GM18507 (cell line): ENCODE results near the gene FHIT.

Experiments
- DNase-seq: peaks from one replicate; pipeline ENCODE4 v3.0.0; 2011; ENCODE audit warnings: low read depth; ENCODE audit not compliant: insufficient read length; ENCODE audit errors: extremely low spot score
- FAIRE-seq: peaks from 2 replicates; lab custom pipeline; 2011; peaks lifted over from hg19 to GRCh38; lab: Jason Lieb, UNC

Gene FHIT

GRCh38 chr3:60970850-60971249 is 280.4 kb downstream of the FHIT start:
- FAIRE-seq (no peak), DNase-seq (no peak)

- FAIRE-seq (no peak), DNase-seq (no peak)
Measured at GRCh38 chr3:60967141-60967540, 284.1 kb downstream of the FHIT start.

- no peak for FAIRE-seq
Measured at GRCh38 chr3:60957541-60957940, 293.7 kb downstream of the FHIT start.

GRCh38 chr3:60956729-60957128 is 294.5 kb downstream of the FHIT start:
- DNase-seq, result no peak
- FAIRE-seq, result no peak

More at GRCh38 chr3:60957541-60957940, 293.7 kb downstream of the FHIT start:
- DNase-seq, result no peak

GRCh38 chr3:60955034-60955433 is 296.2 kb downstream of the FHIT start:
- no peak for FAIRE-seq
- DNase-seq, result no peak

GRCh38 chr3:60954048-60954447 is 297.2 kb downstream of the FHIT start:
- DNase-seq, result no peak

GRCh38 chr3:60953351-60953750 is 297.9 kb downstream of the FHIT start:
- FAIRE-seq (no peak), DNase-seq (no peak)

More at GRCh38 chr3:60954048-60954447, 297.2 kb downstream of the FHIT start:
- FAIRE-seq, result no peak

- DNase-seq (no peak), FAIRE-seq (no peak)
Measured at GRCh38 chr3:60952055-60952454, 299.2 kb downstream of the FHIT start.

- DNase-seq, result no peak
- FAIRE-seq, result no peak
Measured at GRCh38 chr3:60949146-60949545, 302.1 kb downstream of the FHIT start.

- no peak for FAIRE-seq
- no peak for DNase-seq
Measured at GRCh38 chr3:60948488-60948887, 302.8 kb downstream of the FHIT start.

GRCh38 chr3:60935709-60936108 is 315.5 kb downstream of the FHIT start:
- FAIRE-seq (no peak), DNase-seq (no peak)

- DNase-seq, result no peak
- FAIRE-seq, result no peak
Measured at GRCh38 chr3:60933824-60934223, 317.4 kb downstream of the FHIT start.

- FAIRE-seq (no peak), DNase-seq (no peak)
Measured at GRCh38 chr3:60932643-60933042, 318.6 kb downstream of the FHIT start.

GRCh38 chr3:60932170-60932569 is 319.1 kb downstream of the FHIT start:
- DNase-seq, result no peak
- no peak for FAIRE-seq

GRCh38 chr3:60931452-60931851 is 319.8 kb downstream of the FHIT start:
- FAIRE-seq (no peak), DNase-seq (no peak)

GRCh38 chr3:60920519-60920918 is 330.7 kb downstream of the FHIT start:
- DNase-seq (no peak), FAIRE-seq (no peak)

GRCh38 chr3:60919296-60919695 is 332.0 kb downstream of the FHIT start:
- DNase-seq, result no peak
- FAIRE-seq, result no peak

GRCh38 chr3:60917141-60917540 is 334.1 kb downstream of the FHIT start:
- no peak for FAIRE-seq
- no peak for DNase-seq

- FAIRE-seq (no peak), DNase-seq (no peak)
Measured at GRCh38 chr3:60916546-60916945, 334.7 kb downstream of the FHIT start.

GRCh38 chr3:60913474-60913873 is 337.8 kb downstream of the FHIT start:
- FAIRE-seq (no peak), DNase-seq (no peak)

- DNase-seq, result no peak
- no peak for FAIRE-seq
Measured at GRCh38 chr3:60912876-60913275, 338.4 kb downstream of the FHIT start.

- DNase-seq (no peak), FAIRE-seq (no peak)
Measured at GRCh38 chr3:60912142-60912541, 339.1 kb downstream of the FHIT start.
